Stimulated activated CD8-positive, alpha-beta memory T cell treated with anti-CD3 and anti-CD28 coated beads, Interleukin-2, amount 100 ng/mL, for 1 hour (primary cell): ENCODE data around the gene SYVN1.

Experiments
- DNase-seq, 2 donors: peaks; one replicate each; pipeline ENCODE4 v3.0.0-alpha.2; 2020; ENCODE audit warnings: low read depth in 2 of 2

The SYVN1 gene

DNA sequence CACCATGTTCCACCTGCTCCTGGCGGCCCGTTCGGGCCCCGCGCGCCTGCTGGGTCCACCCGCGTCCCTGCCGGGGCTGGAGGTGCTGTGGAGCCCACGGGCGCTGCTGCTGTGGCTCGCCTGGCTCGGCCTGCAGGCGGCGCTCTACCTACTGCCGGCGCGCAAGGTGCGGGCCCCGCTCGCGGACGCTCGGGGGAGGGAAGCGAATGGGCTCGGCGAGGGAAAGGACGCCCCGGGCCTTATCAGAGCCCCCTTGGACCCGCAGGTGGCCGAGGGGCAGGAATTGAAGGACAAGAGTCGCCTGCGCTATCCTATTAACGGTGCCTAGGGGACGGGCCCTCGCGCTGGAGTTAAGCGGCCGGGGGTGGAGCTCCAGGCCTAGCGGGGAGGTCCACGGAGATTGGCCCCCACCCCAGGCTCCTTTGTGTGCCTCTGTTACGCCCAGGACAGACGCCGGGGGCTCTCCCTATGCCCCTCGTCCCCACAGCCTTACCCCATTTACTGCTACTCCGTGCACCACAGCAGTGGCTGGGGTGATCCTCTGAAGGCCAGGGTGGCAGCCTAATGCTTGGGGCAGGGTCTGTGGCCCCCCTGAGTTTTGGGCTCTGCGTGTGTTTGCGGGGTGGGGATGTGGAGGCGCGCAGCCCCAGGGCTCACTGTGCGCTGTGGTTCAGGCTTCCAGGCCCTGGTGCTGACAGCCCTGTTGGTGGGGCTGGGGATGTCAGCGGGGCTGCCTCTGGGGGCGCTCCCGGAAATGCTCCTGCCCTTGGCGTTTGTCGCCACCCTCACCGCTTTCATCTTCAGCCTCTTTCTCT lies 21.6 kb downstream of the SYVN1 start:
- peak; percentile 49 to 52 for DNase-seq

- DNase-seq, result peak; percentile 80 to 89
Observed at GRCh38 chr11:65111744-65112545, 22.4 kb downstream of the SYVN1 start, which contains the start of gene TM7SF2. Gene TM7SF2 (plus strand): TSS chr11:65111872. CDS start chr11:65112016, 144 bp downstream.

- no peak for DNase-seq
Observed at GRCh38 chr11:65111159-65111743, 23.1 kb downstream of the SYVN1 start.

DNA sequence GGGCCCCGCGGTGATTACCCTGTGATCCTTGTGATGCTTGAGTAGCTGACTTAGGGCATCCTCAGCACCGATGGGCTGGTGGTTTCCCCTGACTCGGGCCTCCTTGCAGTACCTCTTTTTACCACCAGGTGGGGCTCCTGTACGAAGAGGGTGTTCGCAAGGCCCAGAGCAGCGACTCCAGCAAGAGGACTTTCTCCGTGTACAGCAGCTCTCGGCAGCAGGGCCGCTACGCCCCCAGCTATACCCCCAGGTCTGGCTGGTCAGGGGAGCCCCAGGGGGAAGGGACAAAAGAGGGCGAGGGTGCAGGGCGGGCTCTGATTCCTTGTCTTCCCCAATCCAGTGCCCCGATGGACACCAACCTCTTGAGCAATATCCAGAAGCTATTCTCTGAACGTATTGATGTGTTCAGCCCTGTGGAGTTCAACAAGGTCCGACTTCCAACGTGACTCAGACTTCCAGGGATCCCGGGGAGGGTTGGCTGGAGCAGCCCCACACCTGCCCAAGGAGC lies 23.9 kb downstream of the SYVN1 start:
- peak; percentile 91 to 94 for DNase-seq

DNA sequence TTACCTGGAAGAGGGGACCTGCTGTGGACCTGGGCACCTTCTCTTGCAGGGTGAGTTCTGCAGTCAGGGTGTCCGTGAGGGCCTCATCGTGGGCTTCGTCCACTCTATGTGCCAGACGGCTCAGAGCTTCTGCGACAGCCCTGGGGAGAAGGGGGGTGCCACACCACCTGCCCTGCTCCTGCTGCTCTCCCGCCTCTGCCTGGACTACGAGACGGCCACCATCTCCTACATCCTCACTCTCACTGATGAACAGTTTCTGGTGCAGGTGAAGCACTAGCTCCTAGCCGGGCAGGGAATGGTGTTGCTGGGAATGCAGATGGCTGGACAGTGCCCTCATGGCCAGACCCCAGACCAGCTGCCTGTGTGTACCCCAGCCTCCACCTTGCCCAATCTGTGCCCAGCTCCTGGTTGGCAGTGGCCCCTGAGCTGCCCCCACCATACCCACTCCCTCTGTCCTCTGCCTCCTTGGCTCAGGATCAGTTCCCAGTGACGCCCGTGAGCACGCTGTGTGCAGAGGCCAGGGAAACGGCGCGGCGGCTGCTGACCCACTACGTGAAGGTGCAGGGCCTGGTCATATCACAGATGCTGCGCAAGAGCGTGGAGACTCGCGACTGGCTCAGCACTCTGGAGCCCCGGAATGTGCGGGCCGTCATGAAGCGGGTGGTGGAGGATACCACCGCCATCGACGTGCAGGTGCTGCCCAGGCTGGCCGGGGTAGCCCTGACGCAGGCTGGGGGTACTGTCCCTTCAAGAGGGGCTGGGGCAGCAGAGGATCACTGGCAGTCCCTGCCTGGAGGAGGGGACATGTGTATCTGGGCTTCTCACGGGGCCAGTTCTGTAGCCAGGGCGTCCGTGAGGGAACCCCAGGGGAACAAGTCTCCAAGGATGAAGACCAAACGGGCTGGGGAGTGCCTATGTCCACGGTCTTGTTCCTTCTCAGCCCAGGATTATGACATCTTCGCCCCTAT lies 24.8 kb downstream of the SYVN1 start:
- no peak for DNase-seq

GRCh38 chr11:65108469-65109123 lies 25.7 kb downstream of the SYVN1 start:
- DNase-seq, result no peak

- DNase-seq, result no peak
Observed at GRCh38 chr11:65107751-65108468, 26.4 kb downstream of the SYVN1 start.

GRCh38 chr11:65107078-65107477 lies 27.2 kb downstream of the SYVN1 start:
- no peak for DNase-seq

GRCh38 chr11:65104628-65105027 lies 29.7 kb downstream of the SYVN1 start:
- no peak for DNase-seq

DNA sequence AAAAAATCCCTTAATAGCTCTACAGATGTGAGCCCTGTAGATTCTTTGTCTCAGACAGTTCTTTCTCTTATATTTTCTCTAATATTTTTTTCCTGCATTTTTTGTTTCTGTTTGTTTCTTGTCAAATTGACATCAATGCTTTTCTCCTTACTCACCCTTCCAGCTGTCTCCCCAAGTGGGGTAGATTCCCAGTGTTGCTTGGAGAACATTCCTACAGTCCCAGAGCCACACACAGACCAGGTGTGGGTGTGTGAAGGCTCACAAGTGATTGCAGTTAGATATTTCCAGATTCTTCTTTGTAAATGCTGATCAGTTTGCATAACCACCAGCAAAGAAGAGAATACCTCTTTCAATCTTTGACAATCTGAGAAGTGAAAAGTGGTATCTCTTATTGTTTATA lies 30.8 kb downstream of the SYVN1 start:
- DNase-seq, result no peak

GRCh38 chr11:65102142-65103095 lies 31.9 kb downstream of the SYVN1 start:
- DNase-seq, result no peak

- no peak for DNase-seq
Observed at GRCh38 chr11:65100674-65101350, 33.5 kb downstream of the SYVN1 start.

DNA sequence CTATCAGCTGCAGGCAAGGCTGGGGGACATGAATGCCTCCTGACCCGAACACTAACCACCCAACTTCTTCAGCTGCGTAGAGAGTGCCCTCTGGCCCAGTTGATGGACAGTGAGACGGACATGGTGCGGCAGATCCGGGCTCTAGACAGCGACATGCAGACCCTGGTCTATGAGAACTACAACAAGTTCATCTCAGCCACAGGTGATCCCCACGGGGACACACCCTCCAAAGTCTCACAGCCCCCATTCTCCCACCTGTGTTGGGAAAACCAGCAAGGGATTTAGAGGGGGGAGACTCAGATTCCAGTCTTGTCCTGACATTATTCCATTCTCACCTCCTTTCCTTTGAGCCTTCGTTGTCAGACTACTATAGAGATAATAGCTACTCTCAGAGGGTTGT lies 37.4 kb downstream of the SYVN1 start:
- no peak for DNase-seq

DNA sequence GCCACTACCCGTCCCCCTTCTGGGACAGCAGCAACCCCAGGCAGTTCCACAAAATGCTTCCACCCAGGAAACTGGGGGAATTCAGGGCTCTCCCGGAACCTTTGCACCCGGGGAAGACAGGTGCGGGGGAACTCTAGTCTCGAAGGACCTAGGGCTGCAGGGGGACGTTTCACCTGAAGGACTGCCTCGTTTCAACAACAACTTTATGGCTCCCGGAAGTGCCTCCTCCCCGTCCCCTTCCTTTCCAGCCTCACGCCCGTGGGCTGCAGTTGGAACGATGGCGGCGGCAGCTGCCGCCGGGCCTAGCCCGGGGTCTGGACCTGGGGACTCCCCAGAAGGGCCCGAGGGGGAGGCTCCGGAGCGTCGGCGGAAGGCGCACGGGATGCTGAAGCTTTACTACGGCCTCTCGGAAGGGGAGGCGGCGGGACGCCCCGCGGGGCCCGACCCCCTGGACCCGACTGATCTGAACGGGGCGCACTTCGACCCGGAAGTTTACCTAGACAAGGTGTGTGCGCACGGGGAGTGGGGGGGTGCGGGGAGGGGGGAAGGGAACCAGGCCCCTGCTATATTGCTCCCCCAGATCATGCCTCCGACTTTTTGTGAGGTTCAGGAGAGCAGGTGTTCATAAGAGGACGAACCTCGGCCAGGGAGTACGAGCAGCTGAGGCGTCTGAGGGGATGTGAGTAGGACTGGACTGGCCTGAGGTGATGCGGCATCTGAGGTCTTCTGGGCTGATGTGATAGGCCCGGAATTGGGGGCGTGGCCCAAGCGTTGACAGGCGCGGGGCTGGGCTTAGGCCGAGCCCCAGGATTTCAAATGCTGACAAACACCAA lies 38.1 kb downstream of the SYVN1 start, which contains the start of gene VPS51:
Gene VPS51 (plus strand): TSS at position 241 of the 833 bp plus-strand sequence. CDS start 37 bp downstream, at position 278.
- DNase-seq, result peak; percentile 62 to 69

DNA sequence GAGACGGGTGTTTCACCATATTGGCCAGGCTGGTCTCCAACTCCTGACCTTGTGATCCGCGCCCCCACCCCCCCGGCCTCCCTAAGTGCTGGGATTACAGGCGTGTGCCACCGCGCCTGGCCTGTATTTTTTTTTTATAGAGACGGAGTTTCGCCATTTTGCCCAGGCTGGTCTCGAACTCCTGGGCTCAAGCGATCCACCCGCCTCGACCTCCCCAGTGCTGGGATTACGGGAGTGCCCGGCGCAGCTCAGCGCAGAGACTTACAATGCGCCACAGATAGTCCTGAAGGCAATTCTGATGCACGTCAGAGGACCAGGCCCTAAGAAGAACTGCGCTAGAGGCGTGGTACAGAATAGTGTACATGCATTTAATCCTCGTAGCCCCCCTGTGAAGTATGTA lies 38.9 kb downstream of the SYVN1 start:
- DNase-seq, result no peak

DNA sequence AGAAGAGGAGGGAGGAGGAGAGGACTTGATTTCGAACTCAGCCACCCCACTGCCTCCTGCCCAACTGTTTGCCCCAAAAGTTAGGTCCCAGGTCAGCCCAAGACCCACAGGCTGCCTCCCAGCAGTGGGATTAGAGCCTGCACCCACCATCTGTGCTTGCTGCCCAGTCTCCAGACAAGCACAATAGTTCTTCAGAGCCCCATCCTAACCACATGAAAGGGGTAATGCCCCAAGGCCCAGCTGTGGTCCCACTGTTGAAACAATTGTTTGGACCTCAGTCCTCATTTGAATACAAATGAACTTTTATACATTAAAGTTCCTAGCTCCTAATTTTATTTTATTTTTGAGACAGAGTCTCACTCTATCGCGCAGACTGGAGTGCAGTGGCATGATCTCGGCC lies 43.7 kb downstream of the SYVN1 start:
- DNase-seq, result no peak

- DNase-seq, result no peak
Observed at GRCh38 chr11:65089621-65090020, 44.7 kb downstream of the SYVN1 start.
